RWPE2 (cell line): ENCODE data around the gene ENOX1.

Experiments used
- ATAC-seq: fragments of 200-7000 bp; cut with Tn5 transposase; 3 replicates; pipeline ENCODE4 v1.9.1; 2021; ENCODE audit warnings: low read depth
- DNase-seq: peaks from one replicate; pipeline ENCODE4 v3.0.0-alpha.2; 2020; ENCODE audit warnings: low spot score
- H3K27ac ChIP-seq: fragments of 450-650 bp; 2 replicates; pipeline ENCODE4 v1.5.1; 2017; ENCODE audit warnings: mild to moderate bottlenecking; ENCODE audit not compliant: poor library complexity, severe bottlenecking
- H3K27me3 ChIP-seq: fragments of 250-450 bp; sonication (Bioruptor Pico); 2 replicates; pipeline ENCODE4 v1.5.1; 2021; ENCODE audit warnings: mild to moderate bottlenecking, moderate library complexity; ENCODE audit not compliant: insufficient read depth, poor library complexity, severe bottlenecking
- H3K36me3 ChIP-seq: fragments of 250-450 bp; sonication (Bioruptor Pico); 2 replicates; pipeline ENCODE4 v1.5.1; 2020; ENCODE audit warnings: low read depth, mild to moderate bottlenecking, moderate library complexity
- H3K4me1 ChIP-seq: fragments of 250-450 bp; sonication (Bioruptor Pico); 2 replicates; pipeline ENCODE4 v1.5.1; 2021; ENCODE audit warnings: mild to moderate bottlenecking, moderate library complexity; ENCODE audit not compliant: insufficient read depth, poor library complexity, severe bottlenecking
- H3K4me3 ChIP-seq: fragments of 250-450 bp; sonication (Bioruptor Pico); 2 replicates; pipeline ENCODE4 v1.5.1; 2021; ENCODE audit warnings: mild to moderate bottlenecking, moderate library complexity; ENCODE audit not compliant: severe bottlenecking
- H3K9me3 ChIP-seq: fragments of 250-450 bp; sonication (Bioruptor Pico); 2 replicates; pipeline ENCODE4 v1.5.1; 2021; ENCODE audit warnings: mild to moderate bottlenecking, moderate library complexity; ENCODE audit not compliant: severe bottlenecking
- CTCF ChIP-seq: fragments of 450-650 bp; IDR thresholded peaks from one replicate; pipeline ENCODE4 v1.5.1; 2017; ENCODE audit warnings: mild to moderate bottlenecking, moderate library complexity; ENCODE audit not compliant: poor library complexity, severe bottlenecking

ENOX1 gene

DNA sequence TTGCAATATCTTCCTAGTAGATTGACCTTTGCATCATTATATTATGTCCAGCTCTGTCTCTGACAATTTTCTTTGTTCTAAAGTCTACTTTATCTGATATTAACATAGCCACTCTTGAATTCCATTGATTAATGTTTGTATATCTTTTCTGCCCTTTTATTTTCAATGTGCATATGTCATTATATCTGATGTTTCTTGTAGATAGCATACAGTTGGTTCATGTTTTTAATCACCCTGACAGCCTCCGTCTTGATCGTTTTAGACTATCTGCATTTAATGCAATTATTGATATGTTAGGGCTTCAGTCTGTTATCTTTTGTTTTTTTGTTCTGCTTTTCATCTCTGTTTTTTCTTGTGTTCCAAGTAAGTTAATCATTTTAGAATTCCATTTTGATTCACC is 159.8 kb downstream of the ENOX1 start:
- Histone ChIP-seq H3K4me1 (no peaks in the 10 kb centered on the region), H3K9me3 (no peaks in the 10 kb centered on the region), H3K36me3 (no peaks in the 10 kb centered on the region), H3K27me3 (no peaks in the 10 kb centered on the region), H3K27ac (no peak overlapping the region), H3K4me3 (no peak overlapping the region)
- ATAC-seq (no peak), DNase-seq (no peak)
- TF ChIP-seq CTCF = no peak

DNA sequence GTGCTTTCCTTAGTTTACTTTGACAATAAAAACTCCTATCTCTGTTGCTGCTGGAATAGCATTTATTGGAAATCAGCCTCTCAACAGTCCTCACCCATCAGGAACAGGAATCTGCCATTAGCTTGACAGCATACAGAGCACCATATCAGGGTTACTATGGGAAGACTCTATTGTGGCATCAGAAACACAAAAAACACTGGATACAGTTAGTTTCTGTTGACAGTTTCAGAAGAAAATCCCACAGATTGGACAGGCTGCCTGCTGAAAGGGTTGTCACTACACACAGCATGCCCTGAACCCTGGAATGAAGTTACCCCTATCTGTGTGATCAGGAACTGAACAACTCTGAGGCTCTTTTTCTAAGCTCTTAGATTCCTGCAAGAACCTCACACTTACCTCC is 172.7 kb downstream of the ENOX1 start:
- no peaks in the 10 kb centered on the region for H3K4me1 ChIP-seq
- DNase-seq = no peak
- H3K27ac ChIP-seq = no peak overlapping the region
- H3K27me3 ChIP-seq = no peaks in the 10 kb centered on the region
- ATAC-seq = no peak
- no peak for TF ChIP-seq CTCF
- H3K4me3 ChIP-seq = no peak overlapping the region
- H3K36me3 ChIP-seq = no peaks in the 10 kb centered on the region
- H3K9me3 ChIP-seq = no peaks in the 10 kb centered on the region

DNA sequence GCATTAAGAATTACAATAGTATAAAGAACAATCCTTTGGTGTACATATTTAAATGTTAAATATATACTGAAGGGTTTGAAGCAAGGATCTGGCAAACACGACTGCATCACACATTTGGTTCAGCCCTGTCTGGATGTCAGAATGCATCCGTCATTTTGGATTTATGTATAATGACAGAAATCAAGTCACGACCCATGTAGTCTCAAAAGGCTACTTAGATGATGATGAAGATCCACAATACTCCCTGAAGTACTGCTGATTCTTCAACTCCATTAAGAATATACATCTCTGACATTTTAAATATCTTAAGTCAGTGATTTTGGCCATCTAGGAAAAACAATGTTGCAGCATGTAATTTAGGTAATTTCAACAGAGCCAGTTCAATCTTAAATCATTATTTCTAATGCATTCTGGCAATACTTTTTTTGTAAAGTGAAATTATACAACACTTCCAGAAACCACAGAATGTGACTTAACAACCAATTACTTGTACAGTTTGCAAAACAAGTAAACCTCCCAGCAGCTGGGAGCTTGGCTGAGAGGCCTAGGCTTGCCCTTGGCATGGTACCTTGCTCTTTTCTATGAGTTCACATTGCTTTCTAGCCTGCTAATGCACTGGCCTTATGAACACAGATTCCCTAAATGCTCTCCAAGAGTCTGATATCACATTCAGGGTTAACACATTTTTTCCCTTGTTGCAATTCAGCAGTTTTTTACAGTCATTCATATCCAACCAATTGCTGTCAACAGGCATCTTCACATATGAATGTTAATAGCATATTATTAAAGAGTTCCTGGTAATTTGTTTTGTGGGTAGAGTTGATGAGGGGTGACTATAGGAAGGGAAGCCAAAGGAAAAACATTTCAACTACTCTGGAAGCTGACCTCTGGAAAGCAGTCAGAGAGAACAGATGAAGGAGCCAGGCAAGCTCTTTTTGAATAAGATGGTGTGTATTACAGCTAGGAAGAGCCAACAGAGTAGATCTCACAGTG is 175.2 kb downstream of the ENOX1 start:
- H3K4me1 ChIP-seq = no peaks in the 10 kb centered on the region
- H3K27ac ChIP-seq = no peak overlapping the region
- H3K27me3 ChIP-seq = no peaks in the 10 kb centered on the region
- TF ChIP-seq CTCF = no peak
- H3K36me3 ChIP-seq = no peaks in the 10 kb centered on the region
- ATAC-seq (no peak), DNase-seq (no peak)
- no peaks in the 10 kb centered on the region for H3K9me3 ChIP-seq
- no peak overlapping the region for H3K4me3 ChIP-seq

DNA sequence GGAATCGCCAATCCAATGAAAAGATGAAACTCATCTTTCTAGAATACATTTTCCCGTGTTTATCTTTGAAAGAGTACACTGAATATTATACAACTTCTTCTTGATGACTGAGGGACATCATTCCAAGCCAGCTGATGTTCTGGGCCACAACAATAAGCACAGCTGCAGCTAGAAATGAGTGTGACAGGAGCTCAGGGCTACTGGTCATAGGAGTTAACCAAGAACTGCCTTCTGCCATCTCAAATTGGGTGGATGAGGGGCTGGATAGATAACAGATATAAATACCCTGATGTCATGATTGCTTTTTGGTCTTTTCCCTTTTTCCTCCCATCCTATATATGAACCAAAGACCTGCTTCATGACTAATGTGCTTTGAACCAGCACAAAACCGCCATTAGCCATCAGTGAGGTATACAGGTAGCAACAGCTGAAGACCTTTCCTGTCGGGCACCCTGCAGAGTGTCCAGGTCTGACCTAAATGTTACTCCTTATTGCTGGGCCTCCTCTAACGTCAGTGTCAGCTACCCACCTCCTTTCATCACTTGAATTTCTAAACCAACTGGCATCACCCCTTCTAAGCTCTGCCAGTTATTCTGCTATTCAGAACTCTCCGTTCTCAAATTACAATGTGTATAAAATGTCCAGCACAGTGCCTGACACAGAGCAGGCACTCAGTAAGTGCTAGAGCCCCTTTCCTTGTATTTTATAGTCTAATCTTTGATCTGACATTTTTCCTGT is 178.2 kb downstream of the ENOX1 start:
- DNase-seq = no peak

More for the DNA sequence above, 178.2 kb downstream of the ENOX1 start:
- TF ChIP-seq CTCF = no peak
- Histone ChIP-seq H3K4me1 (no peaks in the 10 kb centered on the region), H3K27me3 (no peaks in the 10 kb centered on the region), H3K9me3 (no peaks in the 10 kb centered on the region), H3K4me3 (no peak overlapping the region), H3K27ac (no peak overlapping the region), H3K36me3 (no peaks in the 10 kb centered on the region)
- no peak for ATAC-seq
